ENCODE results near the gene MIS18A. TPM values are rescaled to one million over a fixed set of nuclear protein-coding genes. Genes with fewer than 3 reads are reported as not detected.

MIS18A gene
- total RNA-seq, 3 donors from 2014 or later (not counting 1 experiment from before 2014, with no cell fraction given): 4.2 to 7.9 (median 5.2) TPM

DNA sequence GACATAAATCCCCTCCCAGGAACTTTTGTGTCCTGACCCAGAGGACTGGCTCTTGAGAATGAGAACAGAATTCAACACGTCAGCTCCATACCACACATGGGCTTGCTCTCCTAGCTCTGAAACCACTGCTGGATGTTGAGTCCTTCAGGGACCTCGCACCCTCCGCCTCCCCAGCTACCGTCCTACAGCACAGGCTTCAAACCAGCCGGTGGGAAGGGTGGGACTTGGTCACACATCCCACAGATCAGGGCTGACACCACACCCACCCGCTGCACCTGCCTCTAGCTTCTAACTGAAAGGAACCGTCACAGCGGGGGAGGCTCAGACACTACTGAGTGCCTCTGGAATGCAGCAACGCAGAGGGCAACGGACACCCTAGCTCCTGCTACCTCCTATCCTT, 43.8 kb upstream of the MIS18A start:
- Mint-ChIP-seq H3K4me1 (no peaks in the 10 kb centered on the region), H3K4me3 (no peak overlapping the region), H3K36me3 (peaks cover 41% of the 10 kb centered on the region), H3K27ac (no peak overlapping the region), H3K27me3 (ENCODE audit: low read depth in 2 of 2) (no peaks in the 10 kb centered on the region), H3K9me3 (no peaks in the 10 kb centered on the region)
- DNase-seq (no peak), ATAC-seq (no peak)
- Histone ChIP-seq H3K27me3 (ENCODE audit: control insufficient read depth, insufficient read depth, low read length) (no peaks in the 10 kb centered on the region), H3K4me3 (ENCODE audit: low read length) (no peak overlapping the region), H3K36me3 (ENCODE audit: control insufficient read depth, insufficient read depth, low read length) (peaks cover 87% of the 10 kb centered on the region), H3K9me3 (ENCODE audit: control insufficient read depth, insufficient read depth, low read length) (no peaks in the 10 kb centered on the region), H3K4me1 (ENCODE audit: control insufficient read depth, insufficient read depth, low read length) (no peaks in the 10 kb centered on the region), H3K27ac (ENCODE audit: low read length) (no peak overlapping the region)
- intact Hi-C loops (cut with micrococcal nuclease): no loop called here
- WGBS (ENCODE audit: insufficient coverage): 96% methylated on average over 10 of the region's 10 CpGs
- TF ChIP-seq, protein P1, sequence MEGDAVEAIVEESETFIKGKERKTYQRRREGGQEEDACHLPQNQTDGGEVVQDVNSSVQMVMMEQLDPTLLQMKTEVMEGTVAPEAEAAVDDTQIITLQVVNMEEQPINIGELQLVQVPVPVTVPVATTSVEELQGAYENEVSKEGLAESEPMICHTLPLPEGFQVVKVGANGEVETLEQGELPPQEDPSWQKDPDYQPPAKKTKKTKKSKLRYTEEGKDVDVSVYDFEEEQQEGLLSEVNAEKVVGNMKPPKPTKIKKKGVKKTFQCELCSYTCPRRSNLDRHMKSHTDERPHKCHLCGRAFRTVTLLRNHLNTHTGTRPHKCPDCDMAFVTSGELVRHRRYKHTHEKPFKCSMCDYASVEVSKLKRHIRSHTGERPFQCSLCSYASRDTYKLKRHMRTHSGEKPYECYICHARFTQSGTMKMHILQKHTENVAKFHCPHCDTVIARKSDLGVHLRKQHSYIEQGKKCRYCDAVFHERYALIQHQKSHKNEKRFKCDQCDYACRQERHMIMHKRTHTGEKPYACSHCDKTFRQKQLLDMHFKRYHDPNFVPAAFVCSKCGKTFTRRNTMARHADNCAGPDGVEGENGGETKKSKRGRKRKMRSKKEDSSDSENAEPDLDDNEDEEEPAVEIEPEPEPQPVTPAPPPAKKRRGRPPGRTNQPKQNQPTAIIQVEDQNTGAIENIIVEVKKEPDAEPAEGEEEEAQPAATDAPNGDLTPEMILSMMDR (IDR thresholded peaks at IDR 0.05): no peak

DNA sequence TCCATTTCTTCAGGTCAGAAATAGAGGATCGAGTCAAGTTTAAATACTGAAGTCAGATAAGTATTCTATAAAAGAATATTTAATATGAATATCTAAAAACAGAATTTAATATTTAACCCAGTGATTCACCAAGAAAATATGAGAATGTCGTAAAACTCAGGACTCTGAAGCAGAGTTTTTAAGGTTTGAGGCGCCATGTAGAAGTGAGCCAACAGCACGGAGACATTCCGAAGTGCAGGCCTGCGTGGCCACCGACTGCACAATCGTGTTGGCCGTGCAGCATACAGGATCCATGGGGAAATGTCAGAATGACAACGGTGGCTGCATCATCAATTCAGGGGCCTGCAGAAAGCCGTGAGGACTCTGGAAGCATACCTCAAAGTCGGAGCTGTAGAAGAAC, 43.3 kb upstream of the MIS18A start:
- H3K36me3 ChIP-seq (ENCODE audit: control insufficient read depth, insufficient read depth, low read length): peaks cover 92% of the 10 kb centered on the region
- H3K27me3 ChIP-seq (ENCODE audit: control insufficient read depth, insufficient read depth, low read length): no peaks in the 10 kb centered on the region
- no peak overlapping the region for H3K4me3 ChIP-seq (ENCODE audit: low read length)
- no peaks in the 10 kb centered on the region for H3K4me1 ChIP-seq (ENCODE audit: control insufficient read depth, insufficient read depth, low read length)
- no peak overlapping the region for H3K27ac ChIP-seq (ENCODE audit: low read length)
- WGBS (ENCODE audit: insufficient coverage): 97% methylated on average over 11 of the region's 12 CpGs
- Mint-ChIP-seq H3K4me1 (no peaks in the 10 kb centered on the region), H3K27me3 (ENCODE audit: low read depth in 2 of 2) (no peaks in the 10 kb centered on the region), H3K27ac (no peak overlapping the region), H3K9me3 (no peaks in the 10 kb centered on the region), H3K36me3 (peaks cover 41% of the 10 kb centered on the region), H3K4me3 (no peak overlapping the region)
- no peak for DNase-seq
- TF ChIP-seq, protein P1 (IDR thresholded peaks at IDR 0.05): no peak
- no peaks in the 10 kb centered on the region for H3K9me3 ChIP-seq (ENCODE audit: control insufficient read depth, insufficient read depth, low read length)
- no peak for ATAC-seq
- intact Hi-C loops (cut with micrococcal nuclease): no loop called here

DNA sequence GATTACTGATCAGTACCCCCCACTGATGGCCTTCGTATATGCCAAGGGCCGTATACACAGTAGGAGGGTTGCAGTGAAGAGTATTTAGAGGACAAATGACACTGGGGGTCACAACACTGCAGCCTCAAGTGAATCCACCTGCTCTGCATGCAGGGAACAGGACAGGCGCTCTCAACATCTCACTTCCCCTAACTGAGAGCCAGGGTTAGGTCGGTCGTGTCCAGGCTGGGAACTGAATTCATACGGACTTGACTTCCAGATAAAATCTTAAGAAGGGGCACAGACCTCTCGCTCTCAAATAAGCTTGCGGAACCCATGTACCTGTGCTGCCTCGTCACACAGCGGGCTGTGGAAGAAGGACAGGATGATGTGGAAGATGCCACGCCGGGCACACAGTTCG, 42.6 kb upstream of the MIS18A start:
- Mint-ChIP-seq H3K9me3 (no peaks in the 10 kb centered on the region), H3K4me3 (no peak overlapping the region), H3K4me1 (no peaks in the 10 kb centered on the region), H3K36me3 (peaks cover 35% of the 10 kb centered on the region), H3K27me3 (ENCODE audit: low read depth in 2 of 2) (no peaks in the 10 kb centered on the region), H3K27ac (no peak overlapping the region)
- no peak for ATAC-seq
- WGBS (ENCODE audit: insufficient coverage): 97% methylated on average over 13 of the region's 13 CpGs
- intact Hi-C loops (cut with micrococcal nuclease): no loop called here
- Histone ChIP-seq H3K36me3 (ENCODE audit: control insufficient read depth, insufficient read depth, low read length) (peaks cover 93% of the 10 kb centered on the region), H3K27ac (ENCODE audit: low read length) (no peak overlapping the region), H3K9me3 (ENCODE audit: control insufficient read depth, insufficient read depth, low read length) (no peaks in the 10 kb centered on the region), H3K4me1 (ENCODE audit: control insufficient read depth, insufficient read depth, low read length) (no peaks in the 10 kb centered on the region), H3K4me3 (ENCODE audit: low read length) (no peak overlapping the region), H3K27me3 (ENCODE audit: control insufficient read depth, insufficient read depth, low read length) (no peaks in the 10 kb centered on the region)
- DNase-seq: no peak
- TF ChIP-seq, protein P1 (IDR thresholded peaks at IDR 0.05): no peak

DNA sequence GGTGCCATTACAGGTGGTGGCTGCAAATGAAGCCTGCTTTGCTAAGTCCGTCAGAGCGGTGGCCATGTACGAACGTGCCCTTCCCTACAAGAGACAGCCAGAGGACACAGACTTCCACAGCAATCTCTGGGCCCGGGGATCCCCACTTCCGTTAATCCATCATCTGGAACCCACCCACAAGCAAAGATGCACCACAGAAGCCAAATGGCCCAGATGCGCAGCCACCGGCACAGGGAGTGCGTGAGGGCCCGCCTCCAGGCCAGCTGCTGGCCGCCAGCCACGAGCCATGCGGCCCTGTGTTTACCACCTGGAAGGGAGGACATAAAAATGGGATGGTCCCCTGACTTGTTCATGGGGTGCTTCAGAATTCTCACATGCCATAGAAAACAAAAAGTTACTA, 41.9 kb upstream of the MIS18A start:
- Mint-ChIP-seq H3K36me3 (peaks cover 32% of the 10 kb centered on the region), H3K4me3 (no peak overlapping the region), H3K4me1 (no peaks in the 10 kb centered on the region), H3K9me3 (no peaks in the 10 kb centered on the region), H3K27me3 (ENCODE audit: low read depth in 2 of 2) (no peaks in the 10 kb centered on the region), H3K27ac (no peak overlapping the region)
- no peaks in the 10 kb centered on the region for H3K27me3 ChIP-seq (ENCODE audit: control insufficient read depth, insufficient read depth, low read length)
- ATAC-seq (no peak), DNase-seq (no peak)
- H3K9me3 ChIP-seq (ENCODE audit: control insufficient read depth, insufficient read depth, low read length): no peaks in the 10 kb centered on the region
- intact Hi-C loops (cut with micrococcal nuclease): no loop called here
- TF ChIP-seq, protein P1 (IDR thresholded peaks at IDR 0.05): no peak
- WGBS (ENCODE audit: insufficient coverage): 99% methylated on average over 13 of the region's 13 CpGs
- H3K4me1 ChIP-seq (ENCODE audit: control insufficient read depth, insufficient read depth, low read length): no peaks in the 10 kb centered on the region
- H3K4me3 ChIP-seq (ENCODE audit: low read length): no peak overlapping the region
- no peak overlapping the region for H3K27ac ChIP-seq (ENCODE audit: low read length)
- H3K36me3 ChIP-seq (ENCODE audit: control insufficient read depth, insufficient read depth, low read length): peaks cover 93% of the 10 kb centered on the region

Measured in natural killer cell (primary cell).